K562 (cell line): ENCODE data around the gene NDUFB8. TPM values are rescaled to one million over a fixed set of nuclear protein-coding genes. Genes with fewer than 3 reads are reported as not detected.

Source experiments
- BRF1 ChIP-seq: IDR thresholded peaks from 3 replicates; pipeline ENCODE4 v1.6.1; 2011; ENCODE audit warnings: borderline replicate concordance, mild to moderate bottlenecking; ENCODE audit not compliant: insufficient read length; ENCODE audit errors: extremely low read depth
- EWSR1 ChIP-seq: fragments of 450-650 bp; IDR thresholded peaks from 2 replicates; pipeline ENCODE4 v1.6.1; 2018; ENCODE audit warnings: borderline replicate concordance, mild to moderate bottlenecking, low read depth, moderate library complexity; ENCODE audit not compliant: partially characterized antibody
- FOXJ2 ChIP-seq: fragments of 200-800 bp; sonication (Bioruptor generic); IDR thresholded peaks from 2 replicates; pipeline ENCODE4 v1.6.1; 2016; ENCODE audit warnings: missing genetic modification characterization, missing compliant biosample characterization
- GABPA ChIP-seq: fragments of 200-800 bp; sonication (Bioruptor generic); conservative IDR thresholded peaks from 2 replicates; pipeline ENCODE4 v1.6.1; 2016; ENCODE audit warnings: low read depth, missing genetic modification characterization, missing compliant biosample characterization
- GTF2A2 ChIP-seq: IDR thresholded peaks from 2 replicates; pipeline ENCODE4 v1.6.1; 2016; ENCODE audit warnings: mild to moderate bottlenecking, missing genetic modification characterization, missing compliant biosample characterization
- HDAC2 ChIP-seq: fragments of 450-650 bp; IDR thresholded peaks from 2 replicates; pipeline ENCODE4 v1.6.1; 2016; ENCODE audit warnings: mild to moderate bottlenecking
- HNRNPH1 ChIP-seq: fragments of 200-400 bp; formaldehyde crosslinking; optimal IDR thresholded peaks from 2 replicates; pipeline ENCODE3; 2017; ENCODE audit warnings: low read depth, mild to moderate bottlenecking, low read length, moderate library complexity
- HOXB6 ChIP-seq: fragments of 250-450 bp; sonication (Bioruptor Pico); IDR thresholded peaks from 2 replicates; pipeline ENCODE4 v1.5.1; 2022; ENCODE audit warnings: mild to moderate bottlenecking, borderline replicate concordance
- ID3 ChIP-seq, 2 experiments: fragments of 250-450 bp in 1 of 2; fragments of 450-650 bp in 1 of 2; sonication (Bioruptor Pico) in 1 of 2; IDR thresholded peaks; 2 replicates each; pipeline versions ENCODE4 v1.6.1 to v1.8.0; 2016 to 2021; ENCODE audit warnings: mild to moderate bottlenecking in 2 of 2, moderate library complexity in 2 of 2, missing compliant biosample characterization in 1 of 2, missing genetic modification characterization in 1 of 2
- IFI16 ChIP-seq: fragments of 250-450 bp; sonication (Bioruptor Pico); IDR thresholded peaks from 2 replicates; pipeline ENCODE4 v2.1.2; 2022; ENCODE audit warnings: mild to moderate bottlenecking, inconsistent platforms
- ILF3 ChIP-seq: fragments of 450-650 bp; IDR thresholded peaks from 2 replicates; pipeline ENCODE4 v1.6.1; 2018; ENCODE audit warnings: antibody characterized with exemption, mild to moderate bottlenecking, moderate library complexity, borderline replicate concordance
- IRF9 ChIP-seq: fragments of 450-650 bp; IDR thresholded peaks from 2 replicates; pipeline ENCODE4 v1.6.1; 2016; ENCODE audit warnings: missing biosample characterization, missing genetic modification characterization
- JUNB ChIP-seq: fragments of 450-650 bp; formaldehyde crosslinking; conservative IDR thresholded peaks from 2 replicates; pipeline ENCODE4 v1.4.0; 2020; ENCODE audit warnings: mild to moderate bottlenecking
- NEUROD1 ChIP-seq: fragments of 150-350 bp; IDR thresholded peaks from 2 replicates; pipeline ENCODE4 v1.6.1; 2014; ENCODE audit warnings: borderline replicate concordance, low read length, low read depth; ENCODE audit not compliant: partially characterized antibody
- NFE2 ChIP-seq: IDR thresholded peaks from 2 replicates; pipeline ENCODE4 v1.6.1; 2014; ENCODE audit warnings: antibody characterized with exemption, low read depth
- NFIC ChIP-seq: fragments of 450-650 bp; IDR thresholded peaks from 2 replicates; pipeline ENCODE4 v1.6.1; 2017; ENCODE audit warnings: mild to moderate bottlenecking, inconsistent platforms
- PHF8 ChIP-seq: fragments of 200-600 bp; sonication (generic); IDR thresholded peaks from 2 replicates; pipeline ENCODE4 v1.6.1; 2012; ENCODE audit warnings: mixed run types, mild to moderate bottlenecking, inconsistent platforms, low read length, moderate library complexity, borderline replicate concordance
- SIN3B ChIP-seq: fragments of 450-650 bp; IDR thresholded peaks from 2 replicates; pipeline ENCODE4 v1.6.1; 2017; ENCODE audit warnings: low read depth, mild to moderate bottlenecking, moderate library complexity
- SMARCB1 ChIP-seq: IDR thresholded peaks from 2 replicates; pipeline ENCODE4 v1.6.1; 2011; ENCODE audit warnings: improper control_type of control experiment, low read depth; ENCODE audit not compliant: insufficient read length
- TFAM ChIP-seq: fragments of 250-450 bp; sonication (Bioruptor Pico); conservative IDR thresholded peaks from 2 replicates; pipeline ENCODE4 v1.5.0; 2021; ENCODE audit warnings: mild to moderate bottlenecking, moderate library complexity
- THRA ChIP-seq: fragments of 450-650 bp; IDR thresholded peaks from 2 replicates; pipeline ENCODE4 v1.6.1; 2017; ENCODE audit warnings: mild to moderate bottlenecking, moderate library complexity
- ZBTB9 ChIP-seq: fragments of 450-650 bp; formaldehyde crosslinking; IDR thresholded peaks from 2 replicates; pipeline ENCODE4 v1.4.0; 2020; ENCODE audit warnings: mild to moderate bottlenecking, moderate library complexity
- ZNF311 ChIP-seq: fragments of 250-450 bp; sonication (Bioruptor Pico); IDR thresholded peaks from 2 replicates; pipeline ENCODE4 v1.4.0; 2020; ENCODE audit warnings: mild to moderate bottlenecking, moderate library complexity
- ZNF511 ChIP-seq: sonication (generic); formaldehyde crosslinking; IDR thresholded peaks from 2 replicates; pipeline ENCODE4 v1.8.0; 2022; ENCODE audit warnings: mild to moderate bottlenecking, missing genetic modification reagents
- ZNF589 ChIP-seq: fragments of 200-800 bp; sonication (Bioruptor generic); IDR thresholded peaks from 2 replicates; pipeline ENCODE4 v1.6.1; 2016; ENCODE audit warnings: low read depth, missing genetic modification characterization, missing compliant biosample characterization
- polyA plus RNA-seq, 8 experiments: library from polyadenylated mRNA; depleted of rRNA in 4 of 8; stranded (reverse) in 5 of 8; unstranded in 3 of 8; fragments of >200 nt; fragmentation: Nextera tagmentation in 2 of 8; fragmentation: Illumina TruSeq in 1 of 8; extraction: Ambion mirVana in 2 of 8; extraction: Trizol in 1 of 8; gene quantifications; 2 replicates each; pipeline versions ENCODE4 v1.2.1 to v1.2.3, GENCODE V29; 2011 to 2014; ENCODE audit warnings: inconsistent platforms in 1 of 8, missing spikeins in 1 of 8
- total RNA-seq, 7 experiments: library from RNA; depleted of rRNA in 6 of 7; stranded (reverse); fragments of >200 nt in 6 of 7; fragmentation: Illumina TruSeq in 2 of 7; extraction: Trizol in 2 of 7; gene quantifications; 2 replicates each; pipeline versions ENCODE4 v1.2.1 to v1.2.3, GENCODE V29; 2011 to 2021; ENCODE audit warnings: low replicate concordance in 1 of 7

Gene NDUFB8
- total and polyA plus RNA-seq, 9 of the 15 experiments (the other 6 are each of a cell fraction or from before 2014, with no cell fraction given): 131 to 360 (median 199) TPM

- TF ChIP-seq THRA: no peak
- no peak for TF ChIP-seq HNRNPH1
- no peak for TF ChIP-seq ID3 (CRISPR knock-in tag; IDR thresholded peaks at IDR 0.05)
- no peak for TF ChIP-seq ID3 (tag; IDR thresholded peaks at IDR 0.05)
- no peak for TF ChIP-seq SMARCB1
- TF ChIP-seq ZNF589 (CRISPR knock-in tag): no peak
- no peak for TF ChIP-seq ZNF511 (CRISPR knock-in tag)
- TF ChIP-seq NFIC: no peak
- no peak for TF ChIP-seq FOXJ2 (tag)
- no peak for TF ChIP-seq ZNF311 (CRISPR knock-in tag)
- TF ChIP-seq GABPA: peak; percentile 95
- TF ChIP-seq EWSR1: no peak
- no peak for TF ChIP-seq NFE2
- TF ChIP-seq TFAM (CRISPR knock-in tag): no peak
- TF ChIP-seq PHF8: peak; percentile 96
- peak; percentile 49 for TF ChIP-seq NEUROD1
- no peak for TF ChIP-seq IFI16 (CRISPR knock-in tag)
- no peak for TF ChIP-seq BRF1
- TF ChIP-seq HOXB6 (CRISPR knock-in tag): no peak
- no peak; the same call in 1 of the 2 replicates for TF ChIP-seq HDAC2
- peak; percentile 89 for TF ChIP-seq SIN3B
- TF ChIP-seq GTF2A2 (tag): no peak
- no peak for TF ChIP-seq ILF3
- no peak for TF ChIP-seq IRF9 (tag)
- TF ChIP-seq ZBTB9 (CRISPR knock-in tag): no peak
- no peak for TF ChIP-seq JUNB (CRISPR knock-in tag)
Observed at GRCh38 chr10:100535715-100536353, 6.2 kb upstream of the NDUFB8 start, which contains the start of gene HIF1AN (continued).
